HG03442 (cell line): Measurements from ENCODE around the gene RADIL.
"Not testable (repeated sequence)": the region's sequence is repeated elsewhere in the genome, so short reads cannot be mapped to it uniquely, and the experiment has no call there.

Source experiments
- ATAC-seq: cut with Tn5 transposase; IDR thresholded peaks from one replicate; pipeline ENCODE4 v1.9.1; 2021; ENCODE audit warnings: mild to moderate bottlenecking, moderate library complexity; ENCODE audit not compliant: unreplicated experiment

RADIL gene

DNA sequence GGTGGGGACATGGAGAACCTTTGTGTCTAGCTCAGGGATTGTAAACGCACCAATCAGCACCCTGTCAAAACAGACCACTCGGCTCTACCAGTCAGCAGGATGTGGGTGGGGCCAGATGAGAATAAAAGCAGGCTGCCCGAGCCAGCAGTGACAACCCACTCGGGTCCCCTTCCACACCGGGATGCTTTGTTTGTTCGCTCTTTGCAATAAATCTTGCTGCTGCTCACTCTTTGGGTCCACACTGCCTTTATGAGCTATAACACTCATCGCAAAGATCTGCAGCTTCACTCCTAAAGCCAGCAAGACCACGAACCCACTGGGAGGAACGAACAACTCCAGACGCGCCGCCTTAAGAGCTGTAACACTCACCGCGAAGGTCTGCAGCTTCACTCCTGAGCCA is 89.3 kb downstream of the RADIL start:
- not testable (repeated sequence) for ATAC-seq

DNA sequence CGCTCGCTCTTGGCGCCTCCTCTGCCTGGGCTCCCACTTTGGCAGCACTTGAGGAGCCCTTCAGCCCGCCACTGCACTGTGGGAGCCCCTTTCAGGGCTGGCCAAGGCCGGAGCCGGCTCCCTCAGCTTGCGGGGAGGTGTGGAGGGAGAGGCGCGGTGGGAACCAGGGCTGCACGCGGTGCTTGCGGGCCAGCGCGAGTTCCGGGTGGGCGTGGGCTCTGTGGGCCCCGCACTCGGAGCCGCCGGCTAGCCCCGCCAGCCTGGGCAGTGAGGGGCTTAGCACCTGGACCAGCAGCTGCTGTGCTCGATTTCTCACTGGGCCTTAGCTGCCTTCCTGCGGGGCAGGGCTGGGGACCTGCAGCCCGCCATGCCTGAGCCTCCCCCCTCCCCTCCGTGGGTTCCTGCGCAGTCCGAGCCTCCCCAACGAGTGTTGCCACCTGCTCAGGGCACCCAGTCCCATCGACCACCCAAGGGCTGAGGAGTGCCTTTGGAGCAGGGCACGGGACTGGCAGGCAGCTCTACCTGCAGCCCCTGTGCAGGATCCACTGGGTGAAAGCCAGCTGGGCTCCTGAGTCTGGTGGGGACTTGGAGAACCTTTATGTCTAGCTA is 90.0 kb downstream of the RADIL start:
- ATAC-seq, result not testable (repeated sequence)

DNA sequence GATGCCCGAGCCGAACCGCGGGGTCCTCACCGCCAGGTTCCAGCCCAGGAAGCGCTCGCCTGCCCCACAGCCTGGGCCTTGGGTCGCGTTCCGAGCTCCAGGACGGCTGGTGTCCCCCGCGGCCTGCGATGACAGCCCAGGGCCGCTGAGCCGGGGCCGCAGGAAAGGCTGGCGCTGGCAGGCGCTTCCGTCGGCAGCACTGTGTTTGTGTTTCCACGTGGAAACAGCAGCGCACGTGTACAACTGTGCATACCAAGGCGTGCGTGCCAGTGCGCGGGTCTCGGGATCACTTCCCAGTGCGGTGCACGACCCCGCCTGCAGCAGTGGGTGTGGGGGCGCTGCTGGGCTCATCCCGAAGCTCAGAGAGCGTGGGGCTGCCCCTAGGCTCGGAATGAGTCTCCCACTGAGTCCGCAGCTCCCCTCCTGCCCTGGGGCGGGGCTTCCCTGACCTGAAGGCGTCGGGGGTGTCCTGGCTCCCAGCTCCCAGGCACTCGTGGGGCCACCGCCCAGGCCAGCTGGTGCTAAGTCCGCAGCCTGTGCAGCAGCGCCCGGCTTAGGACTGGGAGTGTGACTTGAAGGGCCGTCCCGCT is 90.9 kb downstream of the RADIL start:
- ATAC-seq, result no peak

DNA sequence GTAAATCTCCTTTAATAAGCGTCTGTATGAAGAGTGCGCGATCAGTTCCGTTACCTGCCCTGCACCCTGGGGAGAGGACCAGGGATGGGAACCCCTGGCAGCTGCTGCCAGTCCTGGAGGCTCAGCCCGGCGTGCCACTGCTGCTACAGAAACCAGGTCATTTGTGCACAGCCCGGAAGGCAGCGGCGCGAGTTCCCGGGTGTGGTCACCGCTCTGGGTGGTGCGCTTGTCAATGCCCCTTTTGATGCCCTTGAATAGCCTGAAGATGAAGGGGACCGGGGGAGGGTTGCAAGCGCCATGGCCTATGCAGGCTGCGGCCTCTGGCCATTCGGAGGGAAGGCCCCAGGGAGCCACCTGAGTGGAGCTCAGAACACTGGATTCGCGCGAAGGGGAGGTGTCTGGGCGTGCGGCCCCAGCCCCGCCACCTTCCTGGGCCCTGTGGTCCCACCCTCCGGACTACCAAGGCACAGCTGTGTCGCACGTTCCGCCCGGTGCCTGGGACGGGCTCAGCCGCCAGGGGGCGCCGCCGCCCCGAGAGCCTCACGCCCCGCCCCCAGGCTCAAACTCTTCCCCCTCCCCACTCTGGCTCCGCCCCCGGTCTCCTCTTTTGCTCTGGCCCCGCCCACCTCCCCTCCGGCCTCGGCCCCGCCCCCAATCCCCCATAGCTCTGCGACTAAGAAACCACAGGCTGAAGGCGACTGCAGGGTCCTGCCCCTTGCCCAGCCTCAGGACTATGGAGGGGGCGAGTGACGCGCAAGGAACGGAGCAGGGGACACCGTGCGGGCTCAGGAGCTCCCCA is 91.6 kb downstream of the RADIL start:
- no peak for ATAC-seq

DNA sequence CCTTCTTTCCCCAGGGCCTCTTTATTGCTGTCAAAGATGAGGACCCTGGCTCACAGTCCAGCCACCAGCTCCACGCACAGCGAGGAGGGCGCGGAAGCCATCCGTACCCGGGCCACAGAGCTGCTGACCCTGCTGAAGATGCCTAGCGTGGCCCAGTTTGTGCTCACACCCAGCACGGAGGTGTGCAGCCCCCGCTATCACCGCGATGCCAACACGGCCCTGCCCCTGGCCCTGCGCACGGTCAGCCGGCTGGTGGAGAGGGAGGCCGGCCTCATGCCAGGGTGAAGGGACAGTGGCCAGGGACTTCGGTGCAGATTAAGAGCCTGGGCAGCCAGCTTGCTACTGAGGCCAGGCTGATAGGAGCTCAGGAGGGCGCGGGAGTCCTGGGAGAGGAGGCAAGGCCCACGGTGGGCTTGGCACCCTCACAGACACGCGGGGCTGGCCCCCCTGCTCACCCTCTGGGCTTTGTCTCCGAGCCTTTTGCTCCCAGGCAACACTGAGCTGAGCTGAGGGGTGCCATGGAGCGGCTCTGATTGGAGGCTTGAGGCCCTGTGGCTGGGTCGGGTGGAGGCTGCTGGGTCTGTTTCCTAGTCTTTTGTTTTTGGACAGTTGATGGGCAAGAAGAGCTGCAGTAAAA is 92.3 kb downstream of the RADIL start:
- no peak for ATAC-seq

DNA sequence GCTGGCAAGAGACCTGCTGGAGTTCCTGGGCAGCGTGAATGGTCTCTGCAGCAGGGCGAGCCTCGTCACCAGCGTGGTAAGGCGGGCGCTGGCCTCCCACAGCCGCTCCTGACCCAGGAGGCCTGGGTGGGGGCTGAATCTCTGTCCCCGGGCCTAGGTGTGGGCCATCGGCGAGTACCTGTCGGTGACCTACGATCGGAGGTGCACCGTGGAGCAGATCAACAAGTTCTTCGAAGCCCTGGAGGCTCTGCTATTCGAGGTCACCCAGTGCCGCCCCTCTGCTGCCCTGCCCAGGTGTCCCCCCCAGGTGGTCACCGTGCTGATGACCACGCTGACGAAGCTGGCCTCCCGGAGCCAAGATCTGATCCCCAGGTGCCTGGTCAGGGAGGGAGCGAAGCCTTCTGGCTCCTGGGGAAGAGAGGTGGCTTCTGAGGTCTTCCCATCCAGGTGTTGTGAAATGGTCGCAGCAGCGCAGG is 93.0 kb downstream of the RADIL start:
- ATAC-seq, result no peak

DNA sequence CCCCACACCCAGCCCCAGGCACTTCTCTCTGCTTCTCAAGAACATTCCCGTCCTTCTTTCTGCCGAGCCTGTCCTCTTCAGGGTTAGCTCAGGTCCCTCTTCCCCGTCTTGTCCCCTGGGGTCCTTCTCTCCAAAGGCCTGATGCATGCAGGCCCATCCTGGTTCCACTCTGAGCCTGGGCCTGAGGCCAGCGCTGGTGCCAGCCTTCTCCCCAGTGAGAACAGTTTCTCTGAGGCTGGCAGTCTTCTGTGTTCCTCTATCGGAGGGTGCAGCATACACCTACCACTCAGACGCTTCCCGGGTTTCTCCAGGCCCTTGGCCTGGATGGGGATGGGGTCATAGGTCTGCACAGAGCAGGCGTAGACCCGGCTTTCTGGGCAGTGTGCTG is 93.4 kb downstream of the RADIL start:
- ATAC-seq, result no peak

DNA sequence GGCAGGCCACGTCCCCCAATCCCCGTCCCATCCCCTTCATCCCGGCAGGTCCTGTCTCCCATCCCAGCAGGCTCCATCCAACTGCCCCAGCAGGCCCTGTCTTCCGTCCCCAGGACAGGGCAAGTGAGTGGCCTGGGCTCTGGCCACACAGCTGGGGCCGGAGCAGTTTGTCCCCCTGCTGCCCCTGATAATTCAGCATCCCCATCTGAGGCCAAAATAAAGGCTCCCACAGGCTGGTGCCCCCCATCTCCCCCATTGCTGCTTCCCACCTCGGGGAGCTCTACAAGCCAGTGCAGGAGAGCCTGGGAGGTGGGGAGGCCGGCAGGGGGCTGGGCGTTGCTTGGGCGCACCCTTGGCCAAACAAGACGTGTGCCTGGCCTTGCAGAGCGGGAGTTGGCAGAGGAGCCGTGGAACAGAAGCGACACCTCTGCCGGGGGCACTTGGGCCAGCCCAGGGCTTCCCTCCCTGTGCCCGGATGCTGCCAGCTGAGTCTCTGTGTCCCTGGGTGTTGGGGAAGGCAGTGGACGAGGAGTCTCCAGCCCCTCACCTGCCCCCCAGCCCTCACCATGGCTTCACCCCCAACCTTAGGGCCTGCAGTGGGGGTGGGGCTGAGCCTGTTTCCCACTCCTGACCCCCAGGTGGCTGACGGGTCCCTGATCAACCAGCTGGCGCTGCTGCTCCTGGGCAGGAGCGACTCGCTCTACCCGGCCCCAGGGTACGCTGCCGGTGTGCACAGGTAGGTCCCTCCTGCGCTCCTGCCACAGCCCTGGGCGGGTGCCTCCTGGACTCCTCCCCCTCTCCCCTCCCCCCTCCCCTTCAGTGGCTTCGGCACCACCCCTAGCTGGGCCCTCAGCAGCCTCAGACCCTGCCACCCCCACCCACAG is 94.1 kb downstream of the RADIL start:
- no peak for ATAC-seq

DNA sequence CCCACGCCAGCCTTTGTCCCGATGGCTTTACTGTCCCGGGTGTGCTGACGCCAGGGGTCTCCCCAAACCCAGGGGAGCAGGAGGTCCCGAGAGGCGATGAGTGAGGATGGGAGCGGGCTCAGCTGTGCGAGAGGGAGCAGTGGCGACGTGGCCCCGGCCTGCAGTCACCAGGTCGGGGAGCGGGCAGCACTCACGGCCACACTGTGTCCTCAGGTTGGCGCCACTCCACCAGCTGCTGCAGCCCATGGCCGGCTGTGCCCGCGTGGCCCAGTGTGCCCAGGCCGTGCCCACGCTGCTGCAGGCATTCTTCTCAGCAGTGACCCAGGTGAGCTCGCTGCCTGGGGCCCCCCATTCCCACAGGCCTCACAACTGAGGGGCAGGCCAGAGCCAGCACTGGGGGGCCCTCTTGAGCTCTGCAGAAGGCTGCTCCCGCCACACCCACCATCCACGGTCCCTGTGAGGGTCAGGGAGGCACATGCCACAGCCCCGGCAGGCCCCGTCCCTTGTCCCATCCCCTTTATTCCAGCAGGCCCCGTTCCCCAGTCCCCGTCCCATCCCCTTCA is 94.8 kb downstream of the RADIL start:
- ATAC-seq, result no peak

DNA sequence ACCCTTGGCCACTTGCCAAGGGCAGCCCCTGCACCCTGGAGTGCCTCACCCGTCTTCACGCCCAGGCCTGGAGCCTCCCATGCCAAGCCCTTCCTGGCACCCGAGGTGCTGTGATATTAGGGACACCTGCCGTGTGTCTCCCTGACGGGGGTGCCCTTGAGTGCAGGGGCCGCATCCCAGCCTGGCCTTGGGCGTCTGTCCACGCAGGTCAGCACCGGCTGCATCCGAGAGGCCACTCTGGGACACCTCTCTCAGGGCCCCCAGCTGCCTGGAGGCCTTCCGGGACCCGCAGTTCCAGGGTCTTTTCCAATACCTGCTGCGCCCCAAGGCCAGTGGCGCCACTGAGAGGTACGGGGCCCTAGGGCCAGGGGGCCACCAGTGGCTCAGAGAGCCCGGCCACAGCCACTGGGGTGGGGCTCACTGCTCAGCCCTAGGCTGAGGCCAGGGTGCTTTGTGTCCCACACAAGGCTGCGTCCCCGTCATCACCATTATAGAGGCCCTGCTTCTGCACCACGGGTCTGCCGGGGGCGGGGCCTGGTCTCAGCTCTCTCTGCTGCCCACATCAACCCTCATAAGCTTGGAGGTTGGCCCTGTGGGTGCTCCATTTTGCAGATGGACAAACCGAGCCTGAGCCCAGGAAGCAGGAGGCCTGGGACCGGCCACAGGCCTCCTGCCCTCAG is 95.4 kb downstream of the RADIL start:
- no peak for ATAC-seq

DNA sequence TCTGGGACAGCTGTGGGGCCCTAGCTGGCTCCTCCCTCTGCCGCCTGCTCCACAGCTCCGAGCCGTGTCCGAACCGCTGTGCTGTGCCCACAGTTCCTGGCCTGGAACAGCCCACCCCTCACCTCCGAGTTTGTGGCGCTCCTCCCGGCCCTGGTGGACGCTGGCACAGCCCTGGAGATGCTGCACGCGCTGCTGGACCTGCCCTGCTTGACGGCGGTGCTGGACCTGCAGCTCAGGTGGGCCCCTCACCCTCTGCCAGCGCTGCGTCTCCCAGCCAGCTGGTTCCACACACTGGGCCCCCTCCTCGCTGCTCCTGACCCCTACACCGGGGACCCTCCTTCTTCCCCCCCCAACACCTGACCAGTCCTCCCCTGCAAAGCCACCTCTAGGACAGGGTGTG is 96.0 kb downstream of the RADIL start:
- no peak for ATAC-seq

DNA sequence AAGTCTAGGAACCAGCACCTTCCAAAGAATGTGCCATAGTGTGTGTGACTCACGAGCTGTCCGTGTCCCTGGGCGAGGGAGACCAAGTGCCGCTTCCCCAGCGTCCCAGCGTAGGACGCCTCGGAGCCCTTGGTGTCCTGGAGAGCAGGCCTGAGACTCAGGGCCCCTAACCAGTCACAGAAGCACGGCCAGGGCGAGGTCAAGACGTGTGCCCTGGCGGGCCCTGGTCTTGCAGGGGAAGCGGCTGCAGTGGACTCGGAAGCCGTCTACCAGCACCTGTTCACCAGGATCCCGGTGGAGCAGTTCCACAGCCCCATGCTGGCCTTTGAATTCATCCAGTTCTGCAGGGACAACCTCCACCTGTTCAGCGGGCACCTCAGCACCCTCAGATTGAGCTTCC is 97.5 kb downstream of the RADIL start:
- no peak for ATAC-seq

DNA sequence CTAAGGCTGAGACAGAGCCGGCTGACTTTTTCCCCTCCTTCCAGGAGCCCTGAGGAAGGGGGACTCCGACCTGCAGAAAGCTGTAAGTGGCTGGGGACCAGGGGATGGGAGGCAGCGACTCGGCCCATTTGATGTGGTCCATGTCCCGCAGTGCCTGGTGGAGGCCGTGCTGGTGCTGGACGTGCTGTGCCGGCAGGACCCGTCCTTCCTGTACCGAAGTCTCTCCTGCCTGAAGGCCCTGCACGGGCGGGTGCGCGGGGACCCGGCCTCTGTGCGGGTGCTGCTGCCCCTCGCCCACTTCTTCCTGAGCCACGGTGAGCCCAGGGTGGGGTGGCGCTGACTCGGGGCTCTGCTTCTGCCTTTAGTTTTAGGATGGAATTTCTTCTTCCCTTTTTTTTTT is 98.1 kb downstream of the RADIL start:
- ATAC-seq, result no peak

DNA sequence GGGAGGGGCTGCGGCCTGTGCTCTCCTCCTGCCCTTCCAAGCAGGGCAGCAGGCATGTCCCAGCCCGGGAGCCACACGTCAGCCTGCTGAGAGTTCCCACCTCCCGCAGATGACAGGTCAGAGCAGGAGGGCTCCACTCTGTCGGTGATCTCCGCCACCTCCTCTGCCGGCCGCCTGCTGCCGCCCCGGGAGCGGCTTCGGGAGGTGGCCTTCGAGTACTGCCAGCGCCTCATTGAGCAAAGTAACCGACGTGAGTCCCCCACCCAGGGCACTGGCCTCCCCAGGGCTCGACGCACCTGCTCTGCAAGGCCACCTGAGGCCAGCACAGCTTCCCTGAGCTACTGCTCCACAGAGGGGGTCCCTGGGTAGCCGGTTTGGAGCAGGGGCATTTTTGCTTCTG is 98.7 kb downstream of the RADIL start:
- no peak for ATAC-seq

DNA sequence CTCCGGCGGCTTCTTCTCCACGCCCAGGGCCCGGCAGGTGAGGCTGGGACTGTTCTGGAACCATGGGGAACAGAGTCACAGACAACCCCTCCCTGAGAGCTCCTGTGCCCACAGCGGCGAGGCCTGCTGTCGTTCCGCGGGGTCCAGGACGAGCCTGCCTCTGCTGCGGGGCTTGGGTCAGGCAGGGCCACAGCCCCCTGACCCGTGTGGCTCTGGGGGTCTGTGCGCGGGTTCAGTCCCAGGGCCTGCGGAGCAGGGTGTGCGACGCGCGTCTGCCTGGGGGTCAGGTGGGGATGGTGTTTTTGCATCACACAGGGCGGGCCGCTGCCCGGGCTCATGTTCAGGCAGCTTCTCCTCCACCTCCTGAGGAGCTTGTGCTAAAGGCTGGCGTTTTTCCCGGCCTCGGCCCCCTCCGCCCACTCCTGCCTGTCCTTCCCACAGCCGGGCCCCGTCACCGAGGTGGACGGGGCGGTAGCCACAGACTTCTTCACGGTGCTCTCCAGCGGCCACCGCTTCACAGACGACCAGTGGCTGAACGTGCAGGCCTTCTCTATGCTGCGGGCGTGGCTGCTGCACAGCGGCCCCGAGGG is 99.7 kb downstream of the RADIL start:
- ATAC-seq, result no peak

DNA sequence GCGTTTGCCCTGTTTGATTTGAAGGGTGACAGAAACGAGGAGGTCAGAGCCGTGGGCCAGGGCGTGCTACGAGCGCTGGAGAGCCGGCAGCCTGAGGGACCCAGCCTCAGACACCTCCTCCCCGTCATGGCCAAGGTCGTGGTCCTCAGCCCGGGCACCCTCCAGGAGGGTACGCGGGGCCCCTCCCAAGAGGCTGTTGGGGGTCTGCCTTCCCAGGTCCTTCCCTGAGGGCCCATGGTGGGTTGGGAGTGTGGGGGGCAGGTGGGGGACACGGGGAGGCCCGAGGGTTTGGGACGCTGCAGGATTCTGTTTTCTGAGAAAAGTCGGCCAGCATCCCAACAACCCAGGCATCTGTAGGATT is 100.2 kb downstream of the RADIL start:
- no peak for ATAC-seq

DNA sequence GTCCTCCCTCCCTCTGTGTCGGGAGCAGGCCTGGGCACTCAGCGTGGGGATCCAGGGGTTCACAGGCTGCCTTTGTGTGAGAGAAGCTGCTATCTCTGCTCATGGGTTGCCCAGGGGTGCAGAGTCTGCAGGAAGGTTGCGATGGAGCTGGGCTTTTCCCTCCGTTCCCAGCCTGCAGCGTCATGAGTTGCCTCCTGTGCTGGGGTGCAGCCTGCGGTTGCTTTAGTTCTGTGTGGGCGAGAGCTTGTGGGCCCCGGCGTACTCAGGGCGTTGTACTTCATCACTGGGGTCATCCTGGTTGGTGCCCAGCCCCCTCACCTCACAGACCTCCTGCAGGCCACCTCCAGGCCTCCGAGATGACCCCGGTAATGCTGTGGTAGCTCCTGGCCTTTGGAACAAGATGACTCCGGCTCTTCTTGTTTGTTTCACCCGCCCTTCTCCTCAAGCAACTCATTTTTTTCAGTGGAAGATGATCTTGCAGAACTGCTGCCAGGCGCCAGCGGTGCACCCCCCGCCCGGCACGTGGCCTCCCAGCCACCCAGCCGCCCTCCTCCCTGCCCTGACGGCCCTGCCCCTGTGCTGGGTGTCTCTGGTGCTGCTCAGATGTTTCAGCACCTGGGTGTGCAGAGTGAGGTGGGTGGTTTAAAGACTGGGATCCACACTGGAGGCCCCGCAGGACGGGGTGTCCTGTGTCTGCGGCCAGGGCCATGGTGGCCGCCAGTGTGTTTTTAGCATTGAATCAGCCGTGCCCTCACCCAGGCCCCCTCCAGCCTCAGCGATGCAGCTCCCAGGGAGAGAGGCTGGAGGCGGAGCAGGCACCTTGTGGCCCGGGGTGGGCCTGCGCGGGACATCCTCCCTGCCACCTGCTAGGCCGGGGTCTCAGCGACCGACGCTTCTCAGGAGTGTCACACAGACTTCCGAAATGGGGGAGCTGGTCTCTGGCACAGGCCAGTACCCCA is 100.9 kb downstream of the RADIL start:
- no peak for ATAC-seq

DNA sequence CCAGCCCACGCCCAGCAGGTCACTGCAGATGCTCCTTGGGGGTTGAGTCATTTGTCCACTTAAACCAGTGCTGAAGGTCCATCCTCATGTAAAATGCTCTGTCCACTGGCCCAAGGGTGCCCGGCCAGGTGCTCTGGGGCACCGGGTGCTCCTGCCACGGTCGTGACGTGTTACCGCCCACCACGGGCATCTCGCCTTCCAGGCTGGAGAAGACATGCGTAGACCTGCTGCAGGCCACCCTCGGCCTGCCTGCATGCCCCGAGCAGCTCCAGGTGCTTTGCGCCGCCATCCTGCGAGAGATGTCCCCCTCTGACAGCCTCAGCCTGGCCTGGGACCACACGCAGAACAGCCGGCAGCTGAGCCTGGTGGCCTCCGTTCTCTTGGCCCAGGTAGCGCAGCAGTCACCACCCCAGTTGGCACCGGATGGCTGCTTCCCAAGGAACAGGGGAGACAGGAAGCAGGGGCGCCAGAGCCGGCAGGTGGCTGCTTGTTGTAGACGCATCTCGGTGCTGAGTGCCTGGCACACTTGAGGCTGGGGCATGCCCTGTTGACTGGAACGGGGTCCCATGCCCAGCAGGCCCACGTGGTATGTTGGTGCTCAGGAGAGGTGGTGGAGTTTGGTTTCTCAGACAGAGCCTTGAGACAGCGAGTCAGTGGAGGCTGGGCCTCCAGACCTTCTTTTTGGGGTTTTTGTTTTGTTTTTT is 102.0 kb downstream of the RADIL start:
- no peak for ATAC-seq
